ENCODE measurements around the gene MEX3D. TPM values are rescaled to one million over a fixed set of nuclear protein-coding genes. Genes with fewer than 3 reads are reported as not detected.
A peak's percentile ranks its signal among the peaks of the same experiment; 100 is the strongest.

MEX3D gene
- total and polyA plus RNA-seq, 2 donors (not counting 1 experiment from before 2014, with no cell fraction given), result 0.73 to 3.0 TPM

DNA sequence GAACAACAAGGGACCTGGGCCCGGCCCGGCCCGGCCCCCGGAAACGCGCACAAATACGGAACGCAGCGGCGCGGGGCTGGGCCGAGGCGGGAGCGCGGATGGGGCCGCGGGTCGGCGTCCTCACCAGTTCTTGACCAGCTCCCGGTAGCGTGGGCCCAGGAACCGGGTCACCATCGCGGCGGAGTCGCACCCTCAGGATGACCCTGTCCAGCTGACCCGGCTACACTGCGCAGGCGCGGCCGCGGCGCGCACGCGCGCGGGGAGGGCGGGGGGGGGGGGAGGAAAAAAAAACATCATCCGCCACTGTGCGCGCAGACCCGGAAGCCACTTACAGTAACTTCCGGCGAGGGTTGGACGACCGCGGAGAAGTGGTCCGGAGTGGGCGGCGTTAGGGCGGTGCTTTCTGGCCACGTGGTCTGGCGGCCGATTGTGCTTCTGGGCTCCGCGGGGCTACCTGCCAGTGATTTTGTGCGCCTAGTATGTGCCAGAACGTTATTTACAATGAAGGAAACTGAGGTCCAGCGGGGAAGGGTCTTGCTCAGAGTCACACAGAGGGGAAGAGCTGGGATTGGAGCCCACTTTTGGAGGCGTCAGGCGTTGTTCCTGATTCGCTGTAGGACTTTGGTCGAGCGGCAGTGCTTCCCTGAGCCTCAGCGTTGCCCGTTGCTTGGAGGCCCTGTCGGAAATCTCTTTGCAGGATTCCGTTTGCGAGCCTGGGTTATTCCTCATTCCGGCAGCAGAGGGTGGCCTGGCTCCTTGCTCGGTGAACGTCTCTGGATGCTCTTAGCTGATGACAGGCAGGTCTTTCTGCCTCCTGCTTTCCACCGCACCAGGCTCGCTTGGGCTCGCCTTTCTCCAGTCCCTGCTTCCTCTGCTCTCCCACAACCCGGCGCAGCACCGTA lies 37.4 kb upstream of the MEX3D start, which contains the start of gene UQCR11:
Gene UQCR11 (minus strand): TSS at position 227 of the 902 bp plus-strand sequence. CDS start 53 bp downstream, at position 174.
- peak; percentile 91 for ATAC-seq (ENCODE audit: low read depth)
- Histone ChIP-seq H3K9me3 (ENCODE audit: control extremely low read depth in 1 of 3, control insufficient read depth in 2 of 3, insufficient read depth in 1 of 3, low read length in 2 of 3) (no peaks in the 10 kb centered on the region), H4K20me1 (ENCODE audit: control insufficient read depth, insufficient read depth, low read length, poor library complexity, severe bottlenecking) (peaks cover 44% of the 10 kb centered on the region), H3K27ac (ENCODE audit: low read length in 2 of 2) (peak within 1 kb of the TSS; percentile 61 to 86), H3K27me3 (replicated peaks in 1 of 4; ENCODE audit: control extremely low read depth in 1 of 4, control insufficient read depth in 3 of 4, insufficient read depth in 4 of 4, low read length in 3 of 4) (no peaks in the 10 kb centered on the region), H2AFZ (ENCODE audit: insufficient read depth, low read depth, low read length, poor library complexity, severe bottlenecking) (peak within 1 kb of the TSS; percentile 95), H3K4me1 (ENCODE audit: control insufficient read depth in 2 of 2, insufficient read depth in 2 of 2, low read length in 2 of 2) (peaks cover 31 to 45% of the 10 kb centered on the region in 2 donors), H3K9ac (ENCODE audit: low read length) (peak within 1 kb of the TSS; percentile 98), H3K4me3 (ENCODE audit: control extremely low read depth in 1 of 5, extremely low read depth in 1 of 5, insufficient read depth in 1 of 5, low read depth in 2 of 5, low read length in 4 of 5) (peak within 1 kb of the TSS; percentile 86 to 99 (median 98)), H3K79me2 (ENCODE audit: control insufficient read depth, insufficient read depth, low read length) (peaks cover 47% of the 10 kb centered on the region), H3K36me3 (replicated peaks in 1 of 2; ENCODE audit: control extremely low read depth in 1 of 2, control insufficient read depth in 1 of 2, extremely low read depth in 1 of 2, insufficient read depth in 2 of 2, low read length in 1 of 2) (peaks cover 2 to 15% of the 10 kb centered on the region in 2 experiments), H3K4me2 (replicated peaks; ENCODE audit: low read depth, low read length, poor library complexity, severe bottlenecking) (peak within 1 kb of the TSS; percentile 89)
- Mint-ChIP-seq H3K27me3 (no peaks in the 10 kb centered on the region), H3K4me3 (peak within 1 kb of the TSS; percentile 96), H3K27ac (peak within 1 kb of the TSS; percentile 97), H3K4me1 (peaks cover 45% of the 10 kb centered on the region), H3K9me3 (ENCODE audit: insufficient read depth) (no peaks in the 10 kb centered on the region)
- ChIA-PET CTCF (interaction anchor here (0.7 to 4.0 kb wide), 9 partner anchors 12 to 162 kb away, joined by 3 to 24 read pairs (median 7); partner anchors contain the start of genes MBD3 and TCF3), POLR2A (interaction anchor here (0.6 to 2.6 kb wide), 11 partner anchors 9 to 1895 kb away, joined by 3 to 18 read pairs (median 5); partner anchors contain the start of genes DOHH, MBD3 and TCF3)
- under 1% methylated on average over 74 of the region's 79 CpGs for WGBS (ENCODE audit: insufficient coverage)
- no peak for TF ChIP-seq EZH2 (IDR thresholded peaks at IDR 0.05; ENCODE audit: borderline replicate concordance, insufficient read depth, low read depth, low read length, poor library complexity, severe bottlenecking)
- TF ChIP-seq, protein P1, sequence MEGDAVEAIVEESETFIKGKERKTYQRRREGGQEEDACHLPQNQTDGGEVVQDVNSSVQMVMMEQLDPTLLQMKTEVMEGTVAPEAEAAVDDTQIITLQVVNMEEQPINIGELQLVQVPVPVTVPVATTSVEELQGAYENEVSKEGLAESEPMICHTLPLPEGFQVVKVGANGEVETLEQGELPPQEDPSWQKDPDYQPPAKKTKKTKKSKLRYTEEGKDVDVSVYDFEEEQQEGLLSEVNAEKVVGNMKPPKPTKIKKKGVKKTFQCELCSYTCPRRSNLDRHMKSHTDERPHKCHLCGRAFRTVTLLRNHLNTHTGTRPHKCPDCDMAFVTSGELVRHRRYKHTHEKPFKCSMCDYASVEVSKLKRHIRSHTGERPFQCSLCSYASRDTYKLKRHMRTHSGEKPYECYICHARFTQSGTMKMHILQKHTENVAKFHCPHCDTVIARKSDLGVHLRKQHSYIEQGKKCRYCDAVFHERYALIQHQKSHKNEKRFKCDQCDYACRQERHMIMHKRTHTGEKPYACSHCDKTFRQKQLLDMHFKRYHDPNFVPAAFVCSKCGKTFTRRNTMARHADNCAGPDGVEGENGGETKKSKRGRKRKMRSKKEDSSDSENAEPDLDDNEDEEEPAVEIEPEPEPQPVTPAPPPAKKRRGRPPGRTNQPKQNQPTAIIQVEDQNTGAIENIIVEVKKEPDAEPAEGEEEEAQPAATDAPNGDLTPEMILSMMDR (IDR thresholded peaks at IDR 0.05), result peak; percentile 50
- intact Hi-C loops (cut with micrococcal nuclease), result loop anchor here (1.0 to 5.0 kb wide), 6 partner anchors 13 to 162 kb away; partner anchors contain the start of genes MBD3 and MEX3D
- DNase-seq, result peak; percentile 95
